AG04450 (cell line): ENCODE results near the gene GNA14. TPM values are rescaled to one million over a fixed set of nuclear protein-coding genes. Genes with fewer than 3 reads are reported as not detected.

Experiments
- CTCF ChIA-PET: fragments of 300-600, 350-600 bp; formaldehyde crosslinking; extraction: SDS; loops from one replicate; lab custom pipeline; 2022; ENCODE audit warnings: antibody characterized with exemption, inconsistent platforms; lab: Charles Lee
- POLR2A ChIA-PET: fragments of 350-600 bp; formaldehyde crosslinking; extraction: SDS; loops from one replicate; lab custom pipeline; 2021; ENCODE audit warnings: antibody characterized with exemption, inconsistent platforms; lab: Yijun Ruan, JAX
- DNase-seq: peaks from one replicate; pipeline ENCODE4 v3.0.0-alpha.2; 2011; ENCODE audit warnings: low read depth, low spot score
- H3K27ac ChIP-seq: one replicate; pipeline ENCODE4 v1.5.1; 2012; ENCODE audit warnings: low read depth, low read length, control low read depth
- H3K27me3 ChIP-seq: one replicate; pipeline ENCODE4 v1.6.0; 2012; ENCODE audit warnings: low read length; ENCODE audit not compliant: control insufficient read depth, insufficient read depth
- H3K4me3 ChIP-seq: 2 replicates; pipeline ENCODE4 v1.5.1; 2011; ENCODE audit warnings: mild to moderate bottlenecking, low read depth, low read length, control low read depth
- H3K9me3 ChIP-seq: 2 replicates; pipeline ENCODE4 v1.5.1; 2012; ENCODE audit warnings: low read length; ENCODE audit not compliant: control insufficient read depth, insufficient read depth
- polyA plus RNA-seq: library from polyadenylated mRNA; depleted of rRNA; stranded (reverse); fragments of >200 nt; gene quantifications from 2 replicates; pipeline ENCODE4 v1.2.3, GENCODE V29; 2011
- TF ChIP-seq, protein P1 (sequence below): IDR thresholded peaks from 2 replicates; pipeline ENCODE4 v1.5.1; 2011; ENCODE audit warnings: low read depth, low read length, control low read depth, inconsistent platforms

Gene GNA14
- polyA plus RNA-seq, 1 experiment: 0.11 TPM

GRCh38 chr9:77464661-77465060 lies 183.5 kb downstream of the GNA14 start:
- Histone ChIP-seq H3K27me3 (no peaks in the 10 kb centered on the region), H3K9me3 (no peaks in the 10 kb centered on the region), H3K27ac (no peak overlapping the region), H3K4me3 (no peak overlapping the region)
- POLR2A ChIA-PET: no interaction called here
- peak; percentile 23 for DNase-seq
- CTCF ChIA-PET: interaction anchor here (6.3 kb wide), 1 partner anchor 7 kb away, joined by 87 read pairs; no protein-coding TSS in a partner anchor
- TF ChIP-seq, protein P1, sequence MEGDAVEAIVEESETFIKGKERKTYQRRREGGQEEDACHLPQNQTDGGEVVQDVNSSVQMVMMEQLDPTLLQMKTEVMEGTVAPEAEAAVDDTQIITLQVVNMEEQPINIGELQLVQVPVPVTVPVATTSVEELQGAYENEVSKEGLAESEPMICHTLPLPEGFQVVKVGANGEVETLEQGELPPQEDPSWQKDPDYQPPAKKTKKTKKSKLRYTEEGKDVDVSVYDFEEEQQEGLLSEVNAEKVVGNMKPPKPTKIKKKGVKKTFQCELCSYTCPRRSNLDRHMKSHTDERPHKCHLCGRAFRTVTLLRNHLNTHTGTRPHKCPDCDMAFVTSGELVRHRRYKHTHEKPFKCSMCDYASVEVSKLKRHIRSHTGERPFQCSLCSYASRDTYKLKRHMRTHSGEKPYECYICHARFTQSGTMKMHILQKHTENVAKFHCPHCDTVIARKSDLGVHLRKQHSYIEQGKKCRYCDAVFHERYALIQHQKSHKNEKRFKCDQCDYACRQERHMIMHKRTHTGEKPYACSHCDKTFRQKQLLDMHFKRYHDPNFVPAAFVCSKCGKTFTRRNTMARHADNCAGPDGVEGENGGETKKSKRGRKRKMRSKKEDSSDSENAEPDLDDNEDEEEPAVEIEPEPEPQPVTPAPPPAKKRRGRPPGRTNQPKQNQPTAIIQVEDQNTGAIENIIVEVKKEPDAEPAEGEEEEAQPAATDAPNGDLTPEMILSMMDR: no peak

- no peak for DNase-seq
- Histone ChIP-seq H3K4me3 (no peak overlapping the region), H3K27ac (no peak overlapping the region), H3K27me3 (no peaks in the 10 kb centered on the region), H3K9me3 (no peaks in the 10 kb centered on the region)
- ChIA-PET POLR2A (no interaction called here), CTCF (interaction anchor here (0.9 to 3.8 kb wide), 3 partner anchors 28 to 288 kb away, joined by 3 to 10 read pairs (median 6); no protein-coding TSS in a partner anchor)
- TF ChIP-seq, protein P1: no peak
Measured at GRCh38 chr9:77463151-77463550, 185.0 kb downstream of the GNA14 start.

- ChIA-PET CTCF (interaction anchor here (2.5 to 3.8 kb wide), 2 partner anchors 28 to 289 kb away, joined by 6 to 10 read pairs; no protein-coding TSS in a partner anchor), POLR2A (no interaction called here)
- H3K27me3 ChIP-seq: no peaks in the 10 kb centered on the region
- no peak overlapping the region for H3K27ac ChIP-seq
- no peak overlapping the region for H3K4me3 ChIP-seq
- TF ChIP-seq, protein P1: no peak
- H3K9me3 ChIP-seq: no peaks in the 10 kb centered on the region
- DNase-seq: no peak
Measured at GRCh38 chr9:77462066-77462465, 186.1 kb downstream of the GNA14 start.

GRCh38 chr9:77460938-77461337 lies 187.2 kb downstream of the GNA14 start:
- CTCF ChIA-PET: interaction anchor here (0.9 to 3.8 kb wide), 2 partner anchors 11 to 290 kb away, joined by 3 to 10 read pairs; no protein-coding TSS in a partner anchor
- TF ChIP-seq, protein P1: no peak

GRCh38 chr9:77457916-77458592 lies 190.1 kb downstream of the GNA14 start:
- ChIA-PET POLR2A (no interaction called here), CTCF (interaction anchor here (0.6 to 5.8 kb wide), 79 partner anchors 8 to 1111 kb away, joined by 3 to 115 read pairs (median 4); partner anchors contain the start of genes GNA14 and VPS13A)
- TF ChIP-seq, protein P1: peak; percentile 94
- Histone ChIP-seq H3K27ac (no peak overlapping the region), H3K4me3 (no peak overlapping the region), H3K9me3 (no peaks in the 10 kb centered on the region; the same call in 1 of the 2 replicates), H3K27me3 (no peaks in the 10 kb centered on the region)
- DNase-seq: no peak

More at GRCh38 chr9:77460938-77461337, 187.2 kb downstream of the GNA14 start:
- no peak overlapping the region for H3K4me3 ChIP-seq
- H3K27ac ChIP-seq: no peak overlapping the region
- H3K27me3 ChIP-seq: no peaks in the 10 kb centered on the region
- POLR2A ChIA-PET: no interaction called here
- no peak for DNase-seq
- H3K9me3 ChIP-seq: no peaks in the 10 kb centered on the region
